Measurements from ENCODE around the gene C8A. TPM values are rescaled to one million over a fixed set of nuclear protein-coding genes. Genes with fewer than 3 reads are reported as not detected.

The C8A gene
- polyA plus RNA-seq, 3 donors: not detected

DNA sequence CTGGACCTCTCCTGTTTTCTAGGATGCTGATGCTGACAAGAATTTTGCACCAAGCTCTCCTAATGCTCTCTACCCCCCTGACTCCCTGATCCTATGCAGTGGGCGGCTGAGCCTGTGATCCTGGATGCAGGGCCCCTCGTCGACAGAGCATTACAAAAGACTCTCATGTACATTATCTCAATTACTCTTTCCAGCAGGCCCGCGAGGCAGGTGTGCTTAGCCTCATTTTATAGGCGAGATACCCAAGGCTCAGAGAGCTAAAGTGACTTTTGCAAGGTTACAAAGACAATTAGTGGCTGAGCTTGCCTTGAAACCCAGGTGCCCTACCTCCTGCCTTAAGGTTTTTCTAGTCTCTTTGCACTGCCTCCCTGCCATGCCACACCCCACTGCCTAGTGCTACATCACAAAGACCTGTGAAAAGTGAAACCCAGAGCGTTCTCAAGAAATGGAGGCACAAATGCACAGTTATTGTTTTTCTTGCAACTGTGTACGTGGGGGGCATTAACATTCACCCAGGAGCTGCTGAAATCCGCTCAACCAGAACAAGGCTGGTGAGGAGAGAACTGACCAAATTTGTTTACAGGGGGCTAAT is 10.0 kb upstream of the C8A start:
- WGBS (ENCODE audit: insufficient coverage): 80% methylated on average over 7 of the region's 9 CpGs
- Histone ChIP-seq H2AFZ (ENCODE audit: insufficient read depth, low read depth, low read length, poor library complexity, severe bottlenecking) (no peak overlapping the region), H3K9ac (ENCODE audit: insufficient read depth, low read length, poor library complexity, severe bottlenecking) (no peak overlapping the region), H3K79me2 (ENCODE audit: insufficient read depth, low read length) (no peaks in the 10 kb centered on the region), H4K20me1 (ENCODE audit: insufficient read depth, low read length) (no peaks in the 10 kb centered on the region), H3K4me1 (ENCODE audit: control insufficient read depth in 1 of 2, insufficient read depth in 2 of 2, low read length in 2 of 2) (no peaks in the 10 kb centered on the region), H3K27me3 (ENCODE audit: control insufficient read depth in 2 of 2, insufficient read depth in 2 of 2, low read length in 2 of 2) (no peaks in the 10 kb centered on the region), H3K4me2 (replicated peaks; ENCODE audit: extremely low read depth, low read length, poor library complexity, severe bottlenecking) (no peak overlapping the region), H3K4me3 (replicated peaks in 1 of 3; ENCODE audit: low read depth in 2 of 3, low read length in 3 of 3) (no peak overlapping the region), H3K9me3 (replicated peaks in 1 of 2; ENCODE audit: control insufficient read depth in 1 of 2, insufficient read depth in 1 of 2, low read length in 2 of 2) (no peaks in the 10 kb centered on the region), H3K36me3 (replicated peaks in 1 of 2; ENCODE audit: control insufficient read depth in 1 of 2, insufficient read depth in 2 of 2, low read length in 2 of 2) (no peaks in the 10 kb centered on the region), H3K27ac (ENCODE audit: low read depth in 1 of 2, low read length in 2 of 2) (no peak overlapping the region)
- TF ChIP-seq, protein P1, sequence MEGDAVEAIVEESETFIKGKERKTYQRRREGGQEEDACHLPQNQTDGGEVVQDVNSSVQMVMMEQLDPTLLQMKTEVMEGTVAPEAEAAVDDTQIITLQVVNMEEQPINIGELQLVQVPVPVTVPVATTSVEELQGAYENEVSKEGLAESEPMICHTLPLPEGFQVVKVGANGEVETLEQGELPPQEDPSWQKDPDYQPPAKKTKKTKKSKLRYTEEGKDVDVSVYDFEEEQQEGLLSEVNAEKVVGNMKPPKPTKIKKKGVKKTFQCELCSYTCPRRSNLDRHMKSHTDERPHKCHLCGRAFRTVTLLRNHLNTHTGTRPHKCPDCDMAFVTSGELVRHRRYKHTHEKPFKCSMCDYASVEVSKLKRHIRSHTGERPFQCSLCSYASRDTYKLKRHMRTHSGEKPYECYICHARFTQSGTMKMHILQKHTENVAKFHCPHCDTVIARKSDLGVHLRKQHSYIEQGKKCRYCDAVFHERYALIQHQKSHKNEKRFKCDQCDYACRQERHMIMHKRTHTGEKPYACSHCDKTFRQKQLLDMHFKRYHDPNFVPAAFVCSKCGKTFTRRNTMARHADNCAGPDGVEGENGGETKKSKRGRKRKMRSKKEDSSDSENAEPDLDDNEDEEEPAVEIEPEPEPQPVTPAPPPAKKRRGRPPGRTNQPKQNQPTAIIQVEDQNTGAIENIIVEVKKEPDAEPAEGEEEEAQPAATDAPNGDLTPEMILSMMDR (IDR thresholded peaks at IDR 0.05): no peak
- Mint-ChIP-seq H3K27me3 (ENCODE audit: low read depth in 3 of 3) (peaks cover 2 to 5% (median 3%) of the 10 kb centered on the region in 3 donors), H3K4me3 (no peak overlapping the region), H3K36me3 (no peaks in the 10 kb centered on the region), H3K9me3 (peaks cover under 1 to 7% (median 3%) of the 10 kb centered on the region in 7 donors), H3K27ac (no peak overlapping the region), H3K4me1 (no peaks in the 10 kb centered on the region)
- intact Hi-C loops (cut with micrococcal nuclease): no loop called here
- DNase-seq: no peak

GRCh38 chr1:56845343-56845742 is 9.3 kb upstream of the C8A start:
- Mint-ChIP-seq H3K4me1 (no peaks in the 10 kb centered on the region), H3K36me3 (no peaks in the 10 kb centered on the region), H3K9me3 (peaks cover 0 to 6% (median 2%) of the 10 kb centered on the region in 7 donors), H3K27me3 (ENCODE audit: low read depth in 3 of 3) (peaks cover 0 to 3% (median 2%) of the 10 kb centered on the region in 3 donors), H3K27ac (no peak overlapping the region), H3K4me3 (no peak overlapping the region)
- Histone ChIP-seq H2AFZ (ENCODE audit: insufficient read depth, low read depth, low read length, poor library complexity, severe bottlenecking) (no peak overlapping the region), H3K9ac (ENCODE audit: insufficient read depth, low read length, poor library complexity, severe bottlenecking) (no peak overlapping the region), H3K27ac (ENCODE audit: low read depth in 1 of 2, low read length in 2 of 2) (no peak overlapping the region), H3K27me3 (ENCODE audit: control insufficient read depth in 2 of 2, insufficient read depth in 2 of 2, low read length in 2 of 2) (no peaks in the 10 kb centered on the region), H3K4me3 (replicated peaks in 1 of 3; ENCODE audit: low read depth in 2 of 3, low read length in 3 of 3) (no peak overlapping the region), H4K20me1 (ENCODE audit: insufficient read depth, low read length) (no peaks in the 10 kb centered on the region), H3K79me2 (ENCODE audit: insufficient read depth, low read length) (no peaks in the 10 kb centered on the region), H3K9me3 (replicated peaks in 1 of 2; ENCODE audit: control insufficient read depth in 1 of 2, insufficient read depth in 1 of 2, low read length in 2 of 2) (no peaks in the 10 kb centered on the region), H3K4me2 (replicated peaks; ENCODE audit: extremely low read depth, low read length, poor library complexity, severe bottlenecking) (no peak overlapping the region), H3K36me3 (replicated peaks in 1 of 2; ENCODE audit: control insufficient read depth in 1 of 2, insufficient read depth in 2 of 2, low read length in 2 of 2) (no peaks in the 10 kb centered on the region), H3K4me1 (ENCODE audit: control insufficient read depth in 1 of 2, insufficient read depth in 2 of 2, low read length in 2 of 2) (no peaks in the 10 kb centered on the region)
- no peak for DNase-seq
- TF ChIP-seq, protein P1 (IDR thresholded peaks at IDR 0.05): no peak
- WGBS (ENCODE audit: insufficient coverage): 94% methylated on average over 3 of the region's 3 CpGs
- intact Hi-C loops (cut with micrococcal nuclease): no loop called here
